Suprapubic skin (tissue), 4 donors: ENCODE measurements around the gene UMAD1.

Source experiments
- CTCF ChIP-seq, 2 donors: fragments of 200-600 bp in 1 of 2; fragments of 450-650 bp in 1 of 2; sonication (generic) in 1 of 2; IDR thresholded peaks; one replicate each; pipeline ENCODE4 v1.5.1; 2016 to 2019; ENCODE audit warnings: antibody characterized with exemption in 2 of 2, mild to moderate bottlenecking in 1 of 2, moderate library complexity in 1 of 2
- EP300 ChIP-seq: sonication (generic); formaldehyde crosslinking; IDR thresholded peaks from one replicate; pipeline ENCODE4 v1.6.1; 2017; ENCODE audit warnings: antibody characterized with exemption
- POLR2A ChIP-seq, 2 donors: fragments of 450-650 bp; IDR thresholded peaks; one replicate each; pipeline ENCODE4 v1.6.1; 2017; ENCODE audit warnings: antibody characterized with exemption in 2 of 2, mild to moderate bottlenecking in 2 of 2, moderate library complexity in 2 of 2
- POLR2AphosphoS5 ChIP-seq, 3 donors: sonication (generic); formaldehyde crosslinking; IDR thresholded peaks; one replicate each; pipeline ENCODE4 v1.6.1; 2017; ENCODE audit warnings: antibody characterized with exemption in 3 of 3

GRCh38 chr7:7710469-7710868 lies 69.9 kb downstream of the UMAD1 start:
- no peak for TF ChIP-seq CTCF (IDR thresholded peaks at IDR 0.05)
- TF ChIP-seq POLR2A (IDR thresholded peaks at IDR 0.05): no peak
- TF ChIP-seq POLR2AphosphoS5 (IDR thresholded peaks at IDR 0.05): no peak
- TF ChIP-seq EP300: no peak
